Neural crest cell (in vitro differentiated cells): Measurements from ENCODE around the gene AAK1. TPM values are rescaled to one million over a fixed set of nuclear protein-coding genes. Genes with fewer than 3 reads are reported as not detected.

ENCODE experiments used
- DNase-seq: peaks from one replicate; pipeline ENCODE4 v3.0.0; 2021; ENCODE audit warnings: low read depth, mixed read lengths, low spot score
- H3K27ac Mint-ChIP-seq: one replicate; pipeline ENCODE4 v1.8.0; 2021; ENCODE audit warnings: mild to moderate bottlenecking, mixed read lengths; ENCODE audit not compliant: unreplicated experiment
- H3K27me3 Mint-ChIP-seq: 2 replicates; pipeline ENCODE4 v1.8.0; 2021; ENCODE audit warnings: low read depth, mild to moderate bottlenecking, mixed read lengths
- H3K36me3 Mint-ChIP-seq: 2 replicates; pipeline ENCODE4 v1.8.0; 2021; ENCODE audit warnings: low read depth, mild to moderate bottlenecking, mixed read lengths
- H3K4me1 Mint-ChIP-seq: 2 replicates; pipeline ENCODE4 v1.8.0; 2021; ENCODE audit warnings: mixed read lengths
- H3K4me3 Mint-ChIP-seq: one replicate; pipeline ENCODE4 v1.8.0; 2021; ENCODE audit warnings: mild to moderate bottlenecking, mixed read lengths
- H3K9me3 Mint-ChIP-seq: 2 replicates; pipeline ENCODE4 v1.8.0; 2021; ENCODE audit warnings: mixed read lengths
- CTCF ChIP-seq: fragments of 200-600 bp; sonication (generic); conservative IDR thresholded peaks from 2 replicates; pipeline ENCODE4 v1.5.0; 2021; ENCODE audit warnings: antibody characterized with exemption, mild to moderate bottlenecking
- total RNA-seq: library from RNA; stranded (reverse); gene quantifications from 2 replicates; pipeline ENCODE4 v1.2.1, GENCODE V29; 2021

Gene AAK1
- total RNA-seq, 1 donor from 2014 or later = 38.8 TPM

DNA sequence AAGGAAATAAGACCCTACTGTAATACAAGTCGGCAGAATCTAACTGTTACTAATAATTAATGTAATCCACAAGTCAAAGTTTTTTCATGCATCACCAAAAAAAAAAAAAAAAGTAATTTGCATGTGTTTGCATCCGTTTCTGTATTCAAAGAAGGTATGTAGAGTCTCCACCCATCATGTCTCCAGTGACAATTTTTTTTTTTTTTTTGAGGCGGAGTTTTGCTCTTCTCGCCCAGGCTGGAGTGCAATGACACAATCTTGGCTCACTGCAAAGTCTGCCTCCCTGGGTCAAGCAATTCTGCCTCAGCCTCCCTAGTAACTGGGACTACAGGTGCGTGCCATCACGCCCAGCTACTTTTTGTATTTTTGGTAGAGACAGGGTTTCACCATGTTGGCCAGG lies 182.1 kb downstream of the AAK1 start:
- no peak overlapping the region for H3K27ac Mint-ChIP-seq
- no peaks in the 10 kb centered on the region for H3K9me3 Mint-ChIP-seq
- no peaks in the 10 kb centered on the region for H3K27me3 Mint-ChIP-seq
- no peaks in the 10 kb centered on the region for H3K4me1 Mint-ChIP-seq
- H3K36me3 Mint-ChIP-seq = peaks cover 10% of the 10 kb centered on the region
- DNase-seq = no peak
- H3K4me3 Mint-ChIP-seq = no peak overlapping the region
- no peak for TF ChIP-seq CTCF

DNA sequence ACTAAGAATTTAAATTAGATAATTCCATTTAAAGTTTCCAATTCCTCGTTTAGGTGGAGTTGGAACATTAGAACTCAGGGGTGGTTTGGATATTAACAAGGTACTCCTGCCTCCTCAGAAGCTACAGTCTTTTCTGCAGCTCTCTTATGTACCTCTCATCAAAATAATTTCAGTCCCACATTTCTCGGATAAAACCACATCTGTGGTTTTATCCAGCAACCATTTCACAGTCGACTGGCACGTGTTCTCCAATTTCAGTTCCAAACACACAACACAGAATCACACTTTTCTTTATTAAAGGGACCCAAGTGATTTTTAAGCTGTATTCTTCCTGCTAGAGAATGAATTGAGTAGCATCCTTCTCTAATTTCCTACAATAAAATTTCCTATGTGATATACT lies 183.6 kb downstream of the AAK1 start:
- no peak for TF ChIP-seq CTCF
- H3K36me3 Mint-ChIP-seq = peaks cover 3% of the 10 kb centered on the region
- H3K27ac Mint-ChIP-seq = no peak overlapping the region
- no peaks in the 10 kb centered on the region for H3K27me3 Mint-ChIP-seq
- no peak for DNase-seq
- no peaks in the 10 kb centered on the region for H3K9me3 Mint-ChIP-seq
- no peaks in the 10 kb centered on the region for H3K4me1 Mint-ChIP-seq
- no peak overlapping the region for H3K4me3 Mint-ChIP-seq

DNA sequence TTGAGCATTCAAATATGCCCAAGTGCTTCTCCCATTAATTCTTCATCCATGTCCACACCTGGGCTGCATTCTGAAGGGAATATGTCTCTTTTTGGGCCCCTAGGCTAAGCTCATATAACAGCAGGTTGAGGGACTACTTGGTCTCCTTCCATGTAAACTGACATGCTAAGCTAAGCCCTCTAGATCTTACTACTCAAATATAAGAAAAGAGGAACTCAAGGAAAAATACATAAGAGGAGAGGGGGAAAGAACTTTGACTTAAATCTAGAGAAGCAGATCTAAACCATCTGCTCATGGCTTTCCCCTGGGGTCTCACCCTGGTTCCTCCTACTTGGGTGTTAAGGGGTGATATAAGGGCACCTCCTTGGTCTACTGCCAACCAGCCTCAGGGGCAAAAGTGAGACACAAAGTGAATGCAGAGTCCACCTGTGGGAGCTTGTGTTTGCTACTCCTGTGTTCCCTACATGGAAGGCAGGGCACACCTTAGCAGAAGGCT lies 186.5 kb downstream of the AAK1 start:
- Mint-ChIP-seq H3K27ac (no peak overlapping the region), H3K4me3 (no peak overlapping the region), H3K36me3 (peaks cover 2% of the 10 kb centered on the region), H3K9me3 (no peaks in the 10 kb centered on the region), H3K27me3 (no peaks in the 10 kb centered on the region), H3K4me1 (peaks cover 5% of the 10 kb centered on the region)
- no peak for DNase-seq
- TF ChIP-seq CTCF = no peak

- H3K9me3 Mint-ChIP-seq = no peaks in the 10 kb centered on the region
- H3K4me1 Mint-ChIP-seq = peaks cover 5% of the 10 kb centered on the region
- TF ChIP-seq CTCF = no peak
- H3K27ac Mint-ChIP-seq = no peak overlapping the region
- DNase-seq = no peak
- H3K4me3 Mint-ChIP-seq = no peak overlapping the region
- H3K36me3 Mint-ChIP-seq = no peaks in the 10 kb centered on the region
- no peaks in the 10 kb centered on the region for H3K27me3 Mint-ChIP-seq
These were observed 187.4 kb downstream of the AAK1 start for GRCh38 chr2:69456154-69456553.

GRCh38 chr2:69454976-69455375 lies 188.6 kb downstream of the AAK1 start:
- TF ChIP-seq CTCF = no peak
- Mint-ChIP-seq H3K9me3 (no peaks in the 10 kb centered on the region), H3K4me3 (no peak overlapping the region), H3K4me1 (peaks cover 5% of the 10 kb centered on the region), H3K27ac (no peak overlapping the region), H3K27me3 (no peaks in the 10 kb centered on the region), H3K36me3 (no peaks in the 10 kb centered on the region)
- DNase-seq = no peak
